Gastrocnemius medialis (tissue), 4 donors: ENCODE data around the gene MOGAT3.

Experiments used
- CTCF ChIP-seq, 5 experiments: fragments of 450-650 bp in 3 of 5; fragments of 200-600 bp in 2 of 5; sonication (generic) in 2 of 5; IDR thresholded peaks in 4 of 5; conservative IDR thresholded peaks in 1 of 5; 1 replicate in 4 of 5; 2 replicates in 1 of 5; pipeline ENCODE4 v1.5.1; 2016 to 2019; ENCODE audit warnings: antibody characterized with exemption in 5 of 5, mild to moderate bottlenecking in 3 of 5, moderate library complexity in 3 of 5
- POLR2A ChIP-seq, 2 donors: fragments of 450-650 bp; IDR thresholded peaks; one replicate each; pipeline ENCODE4 v1.6.1; 2017; ENCODE audit warnings: antibody characterized with exemption in 2 of 2, mild to moderate bottlenecking in 2 of 2, moderate library complexity in 2 of 2

GRCh38 chr7:101222275-101222830 is 21.5 kb upstream of the MOGAT3 start:
- TF ChIP-seq CTCF (IDR thresholded peaks at IDR 0.05 in 4 of 5, conservative IDR thresholded peaks at IDR 0.05 in 1 of 5) (no peak), POLR2A (IDR thresholded peaks at IDR 0.05) (no peak)
